Stimulated activated memory B cell treated with anti-CD40 and anti-IgM and Interleukin-4, amounts not matched to agents 10 μg/mL and 1 μg/mL and 100 μg/mL, for 72 hours (primary cell): ENCODE measurements around the gene MPDU1.
A peak's percentile ranks its signal among the peaks of the same experiment; 100 is the strongest.

Source experiments
- ATAC-seq: fragments of 150-1000 bp; cut with Tn5 transposase; 2 replicates; pipeline ENCODE4 v1.10.0; 2021
- H3K27ac Mint-ChIP-seq: one replicate; pipeline ENCODE4 v1.8.0; 2022; ENCODE audit warnings: mild to moderate bottlenecking, mixed read lengths
- H3K27me3 Mint-ChIP-seq: one replicate; pipeline ENCODE4 v1.8.0; 2022; ENCODE audit warnings: mixed read lengths
- H3K36me3 Mint-ChIP-seq: one replicate; pipeline ENCODE4 v1.8.0; 2022; ENCODE audit warnings: mixed read lengths
- H3K4me1 Mint-ChIP-seq: one replicate; pipeline ENCODE4 v1.8.0; 2022; ENCODE audit warnings: mixed read lengths
- H3K4me3 Mint-ChIP-seq: one replicate; pipeline ENCODE4 v1.8.0; 2022; ENCODE audit warnings: mild to moderate bottlenecking, moderate library complexity, mixed read lengths
- H3K9me3 Mint-ChIP-seq: one replicate; pipeline ENCODE4 v1.8.0; 2022; ENCODE audit warnings: mixed read lengths

The MPDU1 gene

DNA sequence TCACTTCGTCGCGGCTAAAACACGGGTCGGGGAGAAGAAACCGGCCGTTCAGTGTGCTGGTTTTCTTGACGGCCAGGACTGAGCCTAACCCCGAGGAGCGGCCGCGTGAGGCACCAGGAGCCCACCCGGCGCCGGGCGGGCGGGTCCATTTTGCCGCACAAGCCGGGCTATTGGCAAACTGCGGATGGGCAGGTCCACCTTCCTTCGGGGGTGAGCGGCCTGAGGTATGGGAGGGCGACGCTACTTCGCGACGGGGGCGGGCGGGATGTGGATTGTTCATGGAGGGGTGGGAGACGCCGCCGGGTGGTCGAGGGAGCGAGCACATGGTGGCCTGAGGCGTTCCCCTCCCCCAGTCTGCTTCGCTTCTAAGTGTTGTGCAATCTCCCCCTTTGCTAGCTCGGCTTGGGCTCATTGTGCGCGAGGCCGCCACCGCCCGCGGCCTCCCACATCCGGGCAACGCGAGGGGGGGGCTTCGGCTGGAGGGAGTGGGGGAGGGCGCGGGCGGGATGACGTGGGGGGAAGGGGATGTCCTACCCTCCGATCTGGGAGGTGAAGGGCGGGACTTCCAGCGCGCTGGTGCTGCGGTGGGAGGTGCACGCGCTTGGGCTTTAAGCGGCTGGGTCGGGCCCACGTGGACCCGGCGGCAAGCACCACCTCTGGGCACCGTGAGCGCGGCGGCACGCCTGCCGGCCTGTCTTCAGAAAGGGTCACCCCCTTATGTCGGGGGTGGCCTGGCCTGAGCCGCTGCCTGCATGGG, 10.2 kb upstream of the MPDU1 start:
- H3K4me1 Mint-ChIP-seq = peaks cover 62% of the 10 kb centered on the region
- H3K9me3 Mint-ChIP-seq = no peaks in the 10 kb centered on the region

DNA sequence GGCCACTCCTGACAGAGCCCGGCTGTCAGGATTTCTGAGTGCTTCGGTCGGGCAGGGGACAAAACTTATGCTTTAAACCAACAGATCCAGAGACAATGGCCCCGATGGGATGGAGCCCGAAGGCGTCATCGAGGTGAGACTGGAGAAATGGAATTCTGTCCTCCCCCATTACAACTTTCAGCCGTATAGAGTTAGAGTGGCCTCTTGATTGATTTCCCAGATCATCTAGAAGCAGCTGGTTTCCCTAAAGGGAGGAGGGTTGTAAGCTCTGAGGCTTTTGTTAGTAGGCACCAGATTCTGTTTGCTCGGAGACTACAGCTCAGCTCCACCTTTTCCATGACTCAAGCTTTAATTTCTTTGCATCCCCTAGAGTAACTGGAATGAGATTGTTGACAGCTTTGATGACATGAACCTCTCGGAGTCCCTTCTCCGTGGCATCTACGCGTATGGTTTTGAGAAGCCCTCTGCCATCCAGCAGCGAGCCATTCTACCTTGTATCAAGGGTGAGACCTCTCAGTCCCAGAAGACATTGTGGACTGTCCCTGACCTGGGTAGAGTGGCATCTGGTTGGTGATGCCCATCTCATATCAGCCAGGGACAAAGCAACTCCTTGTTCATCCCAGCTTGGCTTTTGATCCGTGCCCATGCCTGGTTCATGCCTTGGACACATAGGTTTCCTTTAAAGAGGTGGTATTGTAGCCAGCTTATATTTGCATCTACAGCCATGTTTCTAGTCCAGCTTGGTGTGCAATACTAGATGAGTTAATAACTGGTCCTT, 9.3 kb upstream of the MPDU1 start:
- ATAC-seq = no peak
- peaks cover 70% of the 10 kb centered on the region for H3K4me1 Mint-ChIP-seq

More for the DNA sequence above, 10.2 kb upstream of the MPDU1 start:
- peak; percentile 65 for ATAC-seq
- Mint-ChIP-seq H3K36me3 (peaks cover 80% of the 10 kb centered on the region), H3K27me3 (no peaks in the 10 kb centered on the region), H3K27ac (peak overlapping the region; percentile 99), H3K4me3 (peak overlapping the region; percentile 93)

DNA sequence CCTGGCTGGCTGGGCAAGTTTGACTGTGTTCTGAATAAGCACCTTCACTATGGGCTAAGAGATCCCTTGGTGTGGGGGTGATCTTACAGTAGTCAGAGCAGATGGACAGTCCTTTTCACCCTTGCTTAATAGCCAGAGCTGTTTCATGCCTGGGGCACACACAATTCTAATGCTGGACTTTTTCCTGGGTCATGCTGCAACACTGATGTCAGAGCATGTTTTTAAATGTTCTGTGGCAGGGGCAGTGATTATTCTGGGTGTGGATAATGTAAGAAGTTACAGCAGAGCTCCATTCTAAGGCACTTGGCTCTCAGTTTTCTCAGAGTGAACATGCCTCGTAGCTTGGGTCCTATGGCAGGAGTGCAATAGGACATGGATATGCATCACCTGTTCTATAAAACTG, 8.2 kb upstream of the MPDU1 start:
- Mint-ChIP-seq H3K27ac (no peak overlapping the region), H3K9me3 (no peaks in the 10 kb centered on the region), H3K4me1 (peaks cover 78% of the 10 kb centered on the region), H3K27me3 (no peaks in the 10 kb centered on the region), H3K4me3 (peak overlapping the region; percentile 93), H3K36me3 (peaks cover 72% of the 10 kb centered on the region)
- no peak for ATAC-seq

More for the DNA sequence above, 9.3 kb upstream of the MPDU1 start:
- H3K9me3 Mint-ChIP-seq = no peaks in the 10 kb centered on the region
- H3K4me3 Mint-ChIP-seq = peak overlapping the region; percentile 93
- H3K27ac Mint-ChIP-seq = peak overlapping the region; percentile 99
- no peaks in the 10 kb centered on the region for H3K27me3 Mint-ChIP-seq
- peaks cover 81% of the 10 kb centered on the region for H3K36me3 Mint-ChIP-seq

DNA sequence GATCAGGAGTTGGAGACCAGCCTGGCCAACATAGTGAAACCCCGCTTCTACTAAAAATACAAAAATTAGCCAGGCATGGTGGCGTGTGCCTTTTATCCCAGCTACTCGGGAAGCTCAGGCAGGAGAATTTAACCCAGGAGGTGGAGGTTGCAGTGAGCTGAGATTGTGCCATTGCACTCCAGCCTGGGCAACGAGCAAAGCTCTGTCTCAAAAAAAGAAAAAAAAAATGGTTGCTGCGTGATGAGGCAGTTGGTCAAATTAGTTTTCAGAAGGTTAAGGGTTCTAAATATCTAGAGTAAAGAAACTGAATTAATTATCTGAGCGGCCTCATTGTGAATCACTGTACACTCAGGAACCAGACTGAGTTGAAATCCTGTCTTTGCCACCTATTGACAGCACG, 7.7 kb upstream of the MPDU1 start:
- Mint-ChIP-seq H3K27ac (no peak overlapping the region), H3K4me3 (no peak overlapping the region), H3K4me1 (peaks cover 78% of the 10 kb centered on the region), H3K36me3 (peaks cover 72% of the 10 kb centered on the region), H3K27me3 (no peaks in the 10 kb centered on the region), H3K9me3 (no peaks in the 10 kb centered on the region)
- ATAC-seq = no peak

DNA sequence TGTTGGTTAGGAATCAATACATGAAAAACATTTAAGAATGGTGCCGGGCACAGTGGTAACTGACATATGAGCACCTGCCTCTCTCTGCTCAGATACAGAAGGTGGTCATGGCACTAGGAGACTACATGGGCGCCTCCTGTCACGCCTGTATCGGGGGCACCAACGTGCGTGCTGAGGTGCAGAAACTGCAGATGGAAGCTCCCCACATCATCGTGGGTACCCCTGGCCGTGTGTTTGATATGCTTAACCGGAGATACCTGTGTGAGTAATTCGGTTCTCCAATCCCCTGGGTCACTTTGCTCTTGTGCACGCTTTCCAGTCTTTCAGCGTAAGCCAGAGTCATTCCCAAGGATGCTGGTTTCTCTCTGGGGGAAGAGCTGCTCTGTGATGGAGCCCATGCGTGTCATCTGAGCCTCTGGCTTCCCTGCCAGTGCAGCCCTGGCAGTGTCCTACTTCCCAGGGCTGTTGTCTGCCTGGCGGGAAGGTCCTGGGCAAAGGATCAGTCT, 7.2 kb upstream of the MPDU1 start:
- Mint-ChIP-seq H3K9me3 (no peaks in the 10 kb centered on the region), H3K4me1 (peaks cover 78% of the 10 kb centered on the region), H3K4me3 (no peak overlapping the region), H3K27ac (peak overlapping the region; percentile 41), H3K36me3 (peaks cover 72% of the 10 kb centered on the region), H3K27me3 (no peaks in the 10 kb centered on the region)
- ATAC-seq = no peak

DNA sequence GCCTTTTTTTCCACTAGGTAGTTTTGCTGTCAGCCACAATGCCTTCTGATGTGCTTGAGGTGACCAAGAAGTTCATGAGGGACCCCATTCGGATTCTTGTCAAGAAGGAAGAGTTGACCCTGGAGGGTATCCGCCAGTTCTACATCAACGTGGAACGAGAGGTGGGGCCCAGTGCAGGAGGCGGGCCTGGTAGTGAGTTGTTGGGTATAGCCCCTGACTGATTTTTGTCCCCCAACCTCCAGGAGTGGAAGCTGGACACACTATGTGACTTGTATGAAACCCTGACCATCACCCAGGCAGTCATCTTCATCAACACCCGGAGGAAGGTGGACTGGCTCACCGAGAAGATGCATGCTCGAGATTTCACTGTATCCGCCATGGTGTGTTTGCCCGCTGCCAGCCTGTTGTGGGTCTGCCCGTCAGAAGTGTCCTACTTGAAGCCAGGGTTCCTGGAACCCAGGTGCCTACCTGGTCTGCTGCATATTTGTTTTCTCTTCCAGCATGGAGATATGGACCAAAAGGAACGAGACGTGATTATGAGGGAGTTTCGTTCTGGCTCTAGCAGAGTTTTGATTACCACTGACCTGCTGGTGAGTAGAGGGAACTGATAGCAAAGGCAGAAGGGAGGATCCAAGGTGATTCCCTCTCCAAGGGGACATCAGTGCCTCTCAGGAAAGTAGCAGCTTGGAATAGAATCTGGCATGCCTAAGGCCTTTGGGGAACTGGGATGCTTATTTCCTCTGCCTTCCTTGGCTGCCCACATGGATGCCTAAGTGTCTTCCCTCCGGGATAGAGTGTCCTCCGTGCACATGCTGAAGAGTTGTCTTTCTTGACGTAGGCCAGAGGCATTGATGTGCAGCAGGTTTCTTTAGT, 6.1 kb upstream of the MPDU1 start:
- ATAC-seq = no peak
- H3K27ac Mint-ChIP-seq = peak overlapping the region; percentile 41
- H3K27me3 Mint-ChIP-seq = no peaks in the 10 kb centered on the region
- H3K4me1 Mint-ChIP-seq = peaks cover 81% of the 10 kb centered on the region
- H3K36me3 Mint-ChIP-seq = peaks cover 69% of the 10 kb centered on the region
- H3K4me3 Mint-ChIP-seq = no peak overlapping the region
- no peaks in the 10 kb centered on the region for H3K9me3 Mint-ChIP-seq

DNA sequence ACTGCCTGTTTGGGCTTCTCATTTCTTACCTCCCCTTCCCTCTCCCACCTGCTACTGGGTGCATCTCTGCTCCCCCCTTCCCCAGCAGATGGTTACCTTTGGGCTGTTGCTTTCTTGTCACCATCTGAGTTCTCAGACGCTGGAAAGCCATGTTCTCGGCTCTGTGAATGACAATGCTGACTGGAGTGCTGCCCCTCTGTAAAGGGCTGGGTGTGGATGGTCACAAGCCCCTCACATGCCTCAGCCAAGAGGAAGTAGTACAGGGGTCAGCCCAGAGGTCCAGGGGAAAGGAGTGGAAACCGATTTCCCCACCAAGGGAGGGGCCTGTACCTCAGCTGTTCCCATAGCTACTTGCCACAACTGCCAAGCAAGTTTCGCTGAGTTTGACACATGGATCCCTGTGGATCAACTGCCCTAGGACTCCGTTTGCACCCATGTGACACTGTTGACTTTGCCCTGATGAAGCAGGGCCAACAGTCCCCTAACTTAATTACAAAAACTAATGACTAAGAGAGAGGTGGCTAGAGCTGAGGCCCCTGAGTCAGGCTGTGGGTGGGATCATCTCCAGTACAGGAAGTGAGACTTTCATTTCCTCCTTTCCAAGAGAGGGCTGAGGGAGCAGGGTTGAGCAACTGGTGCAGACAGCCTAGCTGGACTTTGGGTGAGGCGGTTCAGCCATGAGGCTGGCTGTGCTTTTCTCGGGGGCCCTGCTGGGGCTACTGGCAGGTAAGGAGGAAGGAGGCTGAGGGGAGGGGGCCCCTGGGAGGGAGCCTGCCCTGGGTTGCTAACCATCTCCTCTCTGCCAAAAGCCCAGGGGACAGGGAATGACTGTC, 4.4 kb upstream of the MPDU1 start, which contains the start of gene CD68:
TSS of gene CD68 (plus strand) at position 638 of the 833 bp plus-strand sequence. CDS start at position 678, 40 bp downstream.
- Mint-ChIP-seq H3K4me1 (peaks cover 78% of the 10 kb centered on the region), H3K27ac (peak within 1 kb of the TSS; percentile 96), H3K36me3 (peaks cover 59% of the 10 kb centered on the region), H3K4me3 (peak within 1 kb of the TSS; percentile 57), H3K27me3 (no peaks in the 10 kb centered on the region), H3K9me3 (no peaks in the 10 kb centered on the region)
- peak; percentile 87 for ATAC-seq

DNA sequence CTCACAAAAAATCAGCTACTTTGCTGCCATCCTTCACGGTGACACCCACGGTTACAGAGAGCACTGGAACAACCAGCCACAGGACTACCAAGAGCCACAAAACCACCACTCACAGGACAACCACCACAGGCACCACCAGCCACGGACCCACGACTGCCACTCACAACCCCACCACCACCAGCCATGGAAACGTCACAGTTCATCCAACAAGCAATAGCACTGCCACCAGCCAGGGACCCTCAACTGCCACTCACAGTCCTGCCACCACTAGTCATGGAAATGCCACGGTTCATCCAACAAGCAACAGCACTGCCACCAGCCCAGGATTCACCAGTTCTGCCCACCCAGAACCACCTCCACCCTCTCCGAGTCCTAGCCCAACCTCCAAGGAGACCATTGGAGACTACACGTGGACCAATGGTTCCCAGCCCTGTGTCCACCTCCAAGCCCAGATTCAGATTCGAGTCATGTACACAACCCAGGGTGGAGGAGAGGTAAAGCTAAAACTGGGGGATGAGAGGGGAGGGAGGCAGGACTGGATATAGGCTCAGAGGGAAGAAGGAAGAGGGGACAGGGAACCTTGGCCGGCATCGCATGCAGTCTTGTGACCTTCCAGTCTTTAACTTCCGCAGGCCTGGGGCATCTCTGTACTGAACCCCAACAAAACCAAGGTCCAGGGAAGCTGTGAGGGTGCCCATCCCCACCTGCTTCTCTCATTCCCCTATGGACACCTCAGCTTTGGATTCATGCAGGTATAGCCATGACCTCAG, 3.6 kb upstream of the MPDU1 start:
- H3K36me3 Mint-ChIP-seq = peaks cover 58% of the 10 kb centered on the region
- H3K9me3 Mint-ChIP-seq = no peaks in the 10 kb centered on the region
- peak overlapping the region; percentile 57 for H3K4me3 Mint-ChIP-seq
- H3K4me1 Mint-ChIP-seq = peaks cover 78% of the 10 kb centered on the region
- peak; percentile 0 for ATAC-seq
- peak overlapping the region; percentile 96 for H3K27ac Mint-ChIP-seq
- H3K27me3 Mint-ChIP-seq = no peaks in the 10 kb centered on the region

DNA sequence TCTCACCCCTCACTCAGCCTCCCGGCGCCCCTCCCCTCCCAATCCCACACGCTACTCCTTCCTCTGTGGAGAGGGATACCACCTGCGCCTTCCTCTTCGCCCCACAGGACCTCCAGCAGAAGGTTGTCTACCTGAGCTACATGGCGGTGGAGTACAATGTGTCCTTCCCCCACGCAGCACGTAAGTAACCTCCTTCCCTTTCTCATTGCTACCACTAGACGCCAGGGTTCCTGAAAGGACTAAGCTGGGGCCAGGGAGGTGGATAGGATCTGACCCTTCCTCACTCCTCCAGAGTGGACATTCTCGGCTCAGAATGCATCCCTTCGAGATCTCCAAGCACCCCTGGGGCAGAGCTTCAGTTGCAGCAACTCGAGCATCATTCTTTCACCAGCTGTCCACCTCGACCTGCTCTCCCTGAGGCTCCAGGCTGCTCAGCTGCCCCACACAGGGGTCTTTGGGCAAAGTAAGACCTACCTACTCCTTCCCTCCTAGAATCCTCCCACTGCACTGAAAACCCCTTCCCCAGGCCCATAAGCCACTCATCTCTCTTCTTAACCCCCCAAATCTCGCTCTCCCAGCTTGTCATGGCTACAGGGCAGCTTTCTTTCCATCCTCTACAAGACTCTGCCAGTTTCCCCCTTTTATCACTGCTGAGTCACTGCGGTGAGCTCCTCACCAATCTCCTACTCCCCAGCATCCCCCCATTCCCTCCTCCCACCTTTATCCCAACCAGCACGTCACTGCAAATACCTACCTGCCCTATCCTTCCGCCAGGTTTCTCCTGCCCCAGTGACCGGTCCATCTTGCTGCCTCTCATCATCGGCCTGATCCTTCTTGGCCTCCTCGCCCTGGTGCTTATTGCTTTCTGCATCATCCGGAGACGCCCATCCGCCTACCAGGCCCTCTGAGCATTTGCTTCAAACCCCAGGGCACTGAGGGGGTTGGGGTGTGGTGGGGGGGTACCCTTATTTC, 2.8 kb upstream of the MPDU1 start:
- Mint-ChIP-seq H3K9me3 (no peaks in the 10 kb centered on the region), H3K4me1 (peaks cover 82% of the 10 kb centered on the region), H3K36me3 (peaks cover 60% of the 10 kb centered on the region), H3K27me3 (no peaks in the 10 kb centered on the region), H3K4me3 (peak overlapping the region; percentile 14), H3K27ac (peak overlapping the region; percentile 96)
- no peak for ATAC-seq

DNA sequence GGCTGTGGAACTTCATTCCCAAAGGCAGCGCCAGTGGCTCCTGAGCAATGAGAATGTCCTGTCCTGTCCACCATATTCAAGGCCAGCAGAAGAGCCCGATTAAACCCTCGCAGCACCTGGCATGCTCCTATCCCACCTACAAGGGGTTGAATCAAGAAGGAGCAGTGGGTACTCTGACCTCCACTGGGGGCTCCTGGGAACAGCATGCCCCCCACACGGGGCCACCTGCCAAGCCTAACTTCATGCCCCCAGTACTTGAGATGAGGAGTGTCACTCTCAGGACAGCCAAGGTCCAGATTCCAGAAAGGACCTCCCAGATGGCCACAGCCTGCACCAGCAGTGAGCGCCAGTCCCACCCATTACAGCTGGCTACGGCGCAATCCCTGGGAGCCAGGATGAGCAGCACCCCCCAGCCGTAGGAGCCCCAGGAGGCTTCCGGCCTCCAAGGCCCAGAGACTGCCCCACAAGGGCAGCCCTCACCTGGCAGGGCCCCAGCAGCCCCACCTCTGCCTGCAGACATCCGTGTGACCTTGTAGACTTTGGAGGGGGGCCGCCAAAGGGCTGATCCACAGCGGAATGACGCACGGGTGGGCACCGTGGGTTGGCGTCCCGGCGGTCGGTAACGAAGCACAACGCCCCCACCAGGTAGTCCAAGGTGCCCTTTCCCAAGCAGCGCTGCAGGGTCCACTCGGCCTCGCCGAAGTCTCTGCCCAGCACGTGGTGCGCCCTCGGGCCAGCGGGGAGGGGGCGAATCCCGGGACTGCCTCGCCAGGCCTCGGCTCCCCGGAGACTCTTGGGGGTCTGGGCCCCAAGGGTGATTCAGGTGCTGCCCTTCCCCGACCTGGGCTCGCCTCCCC, 1.0 kb upstream of the MPDU1 start:
- Mint-ChIP-seq H3K27me3 (no peaks in the 10 kb centered on the region), H3K36me3 (peaks cover 53% of the 10 kb centered on the region), H3K4me3 (peak overlapping the region; percentile 92), H3K4me1 (peaks cover 68% of the 10 kb centered on the region), H3K9me3 (no peaks in the 10 kb centered on the region), H3K27ac (peak overlapping the region; percentile 96)
- ATAC-seq = peak; percentile 1

DNA sequence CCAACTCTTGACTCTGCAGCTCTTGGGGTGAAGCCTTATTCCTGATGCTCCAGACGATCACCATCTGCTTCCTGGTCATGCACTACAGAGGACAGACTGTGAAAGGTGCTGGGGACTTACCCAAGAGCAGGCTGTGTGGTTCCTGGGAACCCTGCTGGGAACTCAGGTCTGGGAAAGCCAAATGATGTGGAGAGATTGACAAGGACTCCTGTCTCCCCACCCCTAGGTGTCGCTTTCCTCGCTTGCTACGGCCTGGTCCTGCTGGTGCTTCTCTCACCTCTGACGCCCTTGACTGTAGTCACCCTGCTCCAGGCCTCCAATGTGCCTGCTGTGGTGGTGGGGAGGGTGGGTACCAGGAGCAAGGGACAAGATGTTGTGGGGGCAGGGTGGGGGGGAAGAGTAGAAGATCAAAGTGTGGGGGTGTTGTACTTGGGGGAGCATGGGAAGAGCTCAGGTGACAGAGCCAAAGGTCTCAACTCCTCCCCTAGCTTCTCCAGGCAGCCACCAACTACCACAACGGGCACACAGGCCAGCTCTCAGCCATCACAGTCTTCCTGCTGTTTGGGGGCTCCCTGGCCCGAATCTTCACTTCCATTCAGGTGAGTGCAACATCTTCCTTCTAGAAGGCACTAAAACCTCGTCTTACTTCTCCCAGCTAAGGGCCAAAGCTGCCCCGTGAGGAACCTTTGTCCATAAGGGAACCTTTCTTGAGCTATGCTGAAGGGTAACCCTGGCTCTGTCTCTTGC, 3.2 kb downstream of the MPDU1 start:
- H3K4me1 Mint-ChIP-seq = peaks cover 26% of the 10 kb centered on the region
- H3K27me3 Mint-ChIP-seq = no peaks in the 10 kb centered on the region
- peak overlapping the region; percentile 67 for H3K27ac Mint-ChIP-seq
- peaks cover 45% of the 10 kb centered on the region for H3K36me3 Mint-ChIP-seq
- ATAC-seq = no peak
- no peaks in the 10 kb centered on the region for H3K9me3 Mint-ChIP-seq
- no peak overlapping the region for H3K4me3 Mint-ChIP-seq
